ENCODE results near the gene UNC5CL. TPM values are rescaled to one million over a fixed set of nuclear protein-coding genes. Genes with fewer than 3 reads are reported as not detected.

UNC5CL gene
- total and polyA plus RNA-seq, 2 of the 8 experiments (the other 6 are each of a cell fraction or from before 2014, with no cell fraction given), result 1.3 to 1.7 TPM

DNA sequence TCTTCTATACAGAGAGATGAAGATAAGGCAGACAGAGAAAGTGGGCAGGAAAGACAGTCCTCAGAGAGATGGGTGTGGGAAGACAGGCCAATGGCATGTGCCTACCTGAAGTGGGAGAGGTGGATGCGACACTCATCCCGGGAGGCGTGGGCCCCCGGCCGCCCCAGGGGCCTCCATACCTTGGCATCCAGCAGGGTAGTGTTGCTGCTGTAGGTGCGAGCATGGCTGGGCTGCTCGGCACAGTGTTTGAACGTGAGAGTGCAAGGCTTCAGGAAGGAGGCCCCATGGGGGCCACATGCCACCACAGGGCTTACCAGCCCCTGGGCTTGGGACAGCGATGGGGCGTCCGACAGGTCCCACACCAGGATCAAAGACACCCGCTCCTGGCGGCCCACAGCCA lies 5.2 kb downstream of the UNC5CL start:
- H2BK120ac ChIP-seq (replicated peaks; ENCODE audit: low read depth, low read length), result no peak overlapping the region
- H2BK5ac ChIP-seq (ENCODE audit: low read depth, low read length), result no peak overlapping the region
- H3K27ac ChIP-seq (ENCODE audit: low read depth, low read length), result no peak overlapping the region
- no peaks in the 10 kb centered on the region; a peak in 2 of 7 replicates for H3K27me3 ChIP-seq (replicated peaks in 1 of 4; ENCODE audit: control insufficient read depth in 3 of 4, extremely low read depth in 1 of 4, insufficient read depth in 3 of 4, low read length in 3 of 4)
- H4K8ac ChIP-seq (ENCODE audit: extremely low read depth, insufficient read depth, low read length), result no peak overlapping the region
- H3K9ac ChIP-seq (replicated peaks in 1 of 4; ENCODE audit: extremely low read depth in 1 of 4, low read depth in 3 of 4, low read length in 3 of 4), result no peak overlapping the region
- FAIRE-seq (no peak), DNase-seq (ENCODE audit: low read depth in 1 of 2, low spot score in 2 of 2) (no peak)
- no peak overlapping the region for H4K91ac ChIP-seq (replicated peaks; ENCODE audit: insufficient read length, low read length)
- H4K20me1 ChIP-seq (replicated peaks in 1 of 2; ENCODE audit: control insufficient read depth in 1 of 2, insufficient read depth in 2 of 2, low read length in 2 of 2), result no peaks in the 10 kb centered on the region
- no peak overlapping the region for H2AFZ ChIP-seq (ENCODE audit: low read length)
- H3K4me3 ChIP-seq (ENCODE audit: extremely low read depth in 1 of 4, insufficient read depth in 2 of 4, low read depth in 3 of 4, low read length in 4 of 4), result no peak overlapping the region
- CTCF ChIA-PET (ENCODE audit: partially characterized antibody), result interaction anchor here (1.8 kb wide), 1 partner anchor 12 kb away, joined by 3 read pairs; no protein-coding TSS in a partner anchor
- H2BK20ac ChIP-seq (ENCODE audit: low read length), result no peak overlapping the region
- TF ChIP-seq, protein P1, sequence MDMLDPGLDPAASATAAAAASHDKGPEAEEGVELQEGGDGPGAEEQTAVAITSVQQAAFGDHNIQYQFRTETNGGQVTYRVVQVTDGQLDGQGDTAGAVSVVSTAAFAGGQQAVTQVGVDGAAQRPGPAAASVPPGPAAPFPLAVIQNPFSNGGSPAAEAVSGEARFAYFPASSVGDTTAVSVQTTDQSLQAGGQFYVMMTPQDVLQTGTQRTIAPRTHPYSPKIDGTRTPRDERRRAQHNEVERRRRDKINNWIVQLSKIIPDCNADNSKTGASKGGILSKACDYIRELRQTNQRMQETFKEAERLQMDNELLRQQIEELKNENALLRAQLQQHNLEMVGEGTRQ (IDR thresholded peaks at IDR 0.05; ENCODE audit: low read length), result no peak
- TF ChIP-seq CBX8 (IDR thresholded peaks at IDR 0.05; ENCODE audit: borderline replicate concordance, low read depth, low read length), result no peak
- TF ChIP-seq EZH2 (IDR thresholded peaks at IDR 0.05; ENCODE audit: low read depth, low read length, severe bottlenecking), result no peak
- TF ChIP-seq PHF8 (conservative IDR thresholded peaks at IDR 0.05; ENCODE audit: low read depth, low read length), result no peak
- TF ChIP-seq EP300 (IDR thresholded peaks at IDR 0.05; ENCODE audit: borderline replicate concordance in 1 of 2, low read depth in 2 of 2, low read length in 2 of 2), result no peak
- no peak for TF ChIP-seq TAF1 (IDR thresholded peaks at IDR 0.05; ENCODE audit: low read depth, low read length)
- no peak for TF ChIP-seq KDM4A (IDR thresholded peaks at IDR 0.05; ENCODE audit: low read depth, low read length, severe bottlenecking)
- TF ChIP-seq POLR2AphosphoS5 (IDR thresholded peaks at IDR 0.05; ENCODE audit: low read depth, low read length), result no peak
- no peak for TF ChIP-seq MAFK (IDR thresholded peaks at IDR 0.05; ENCODE audit: low read depth, low read length)
- no peak for TF ChIP-seq POLR2A (IDR thresholded peaks at IDR 0.05; ENCODE audit: control extremely low read depth in 1 of 2, low read depth in 2 of 2, low read length in 2 of 2)
- no peak for TF ChIP-seq SAP30 (IDR thresholded peaks at IDR 0.05; ENCODE audit: insufficient read depth, insufficient replicate concordance, low read length)
- TF ChIP-seq POU5F1 (IDR thresholded peaks at IDR 0.05; ENCODE audit: low read depth, low read length), result no peak
- TF ChIP-seq, protein P2, sequence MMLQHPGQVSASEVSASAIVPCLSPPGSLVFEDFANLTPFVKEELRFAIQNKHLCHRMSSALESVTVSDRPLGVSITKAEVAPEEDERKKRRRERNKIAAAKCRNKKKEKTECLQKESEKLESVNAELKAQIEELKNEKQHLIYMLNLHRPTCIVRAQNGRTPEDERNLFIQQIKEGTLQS (IDR thresholded peaks at IDR 0.05; ENCODE audit: insufficient read depth, low read depth, low read length), result no peak
- peaks cover 0 to 5% (median 1%) of the 10 kb centered on the region in 4 experiments; a peak in 3 of 7 replicates for H3K4me1 ChIP-seq (replicated peaks in 1 of 4; ENCODE audit: control insufficient read depth in 3 of 4, insufficient read depth in 4 of 4, low read length in 3 of 4)
- H2BK15ac ChIP-seq (ENCODE audit: low read length), result no peak overlapping the region
- 92% methylated on average over 13 of the region's 13 CpGs; no CpG with 5 or more reads in 1 of the 2 experiments for whole genome bisulfite sequencing, 2 experiments (ENCODE audit: extremely low coverage in 1 of 2, insufficient coverage in 1 of 2, insufficient read length in 1 of 2, insufficient replicate concordance in 2 of 2, low coverage in 1 of 2, low lambda C conversion rate in 2 of 2, missing lambda C conversion rate in 1 of 2)
- no peak overlapping the region for H3K23ac ChIP-seq (ENCODE audit: insufficient read length)
- no peak overlapping the region for H3K4ac ChIP-seq (replicated peaks; ENCODE audit: insufficient read length, low read depth, low read length)
- no peak overlapping the region for H2BK12ac ChIP-seq (ENCODE audit: low read depth, low read length)
- POLR2A ChIA-PET (ENCODE audit: partially characterized antibody), result no interaction called here
- no peaks in the 10 kb centered on the region for H3K79me2 ChIP-seq (ENCODE audit: control insufficient read depth in 1 of 2, insufficient read depth in 2 of 2, low read length in 2 of 2)
- no peak overlapping the region for H3K14ac ChIP-seq (ENCODE audit: insufficient read length)
- H3K23me2 ChIP-seq (ENCODE audit: low read depth, low read length), result no peaks in the 10 kb centered on the region
- H3K56ac ChIP-seq (replicated peaks; ENCODE audit: insufficient read length, low read depth, low read length), result no peak overlapping the region
- no peaks in the 10 kb centered on the region for H3K9me3 ChIP-seq (ENCODE audit: insufficient read depth in 2 of 2, low read depth in 1 of 2, low read length in 1 of 2)
- H2AK5ac ChIP-seq (ENCODE audit: low read depth, low read length), result no peak overlapping the region
- no peak overlapping the region for H3K18ac ChIP-seq (ENCODE audit: extremely low read depth, low read length)
- H3K36me3 ChIP-seq (ENCODE audit: control insufficient read depth in 2 of 4, insufficient read depth in 4 of 4, low read length in 3 of 4), result no peaks in the 10 kb centered on the region
- no peak overlapping the region for H3K4me2 ChIP-seq (ENCODE audit: insufficient read depth in 1 of 2, low read depth in 2 of 2, low read length in 2 of 2)
- H4K5ac ChIP-seq (ENCODE audit: insufficient read length, low read depth, low read length), result no peak overlapping the region
- H3K79me1 ChIP-seq (ENCODE audit: low read depth, low read length), result no peaks in the 10 kb centered on the region

All from H1 (cell line).